CD4-positive, alpha-beta T cell treated with Interferon gamma for 1 hour (primary cell): ENCODE results near the gene LRMDA.
"Not testable (repeated sequence)": the region's sequence is repeated elsewhere in the genome, so short reads cannot be mapped to it uniquely, and the experiment has no call there.

Source experiments
- DNase-seq: peaks from one replicate; pipeline ENCODE4 v3.0.0-alpha.2; 2020

The LRMDA gene

GRCh38 chr10:75761289-75761688 lies 329.9 kb downstream of the LRMDA start:
- DNase-seq = no peak

- no peak for DNase-seq
These were observed 331.0 kb downstream of the LRMDA start for GRCh38 chr10:75762431-75762802.

DNA sequence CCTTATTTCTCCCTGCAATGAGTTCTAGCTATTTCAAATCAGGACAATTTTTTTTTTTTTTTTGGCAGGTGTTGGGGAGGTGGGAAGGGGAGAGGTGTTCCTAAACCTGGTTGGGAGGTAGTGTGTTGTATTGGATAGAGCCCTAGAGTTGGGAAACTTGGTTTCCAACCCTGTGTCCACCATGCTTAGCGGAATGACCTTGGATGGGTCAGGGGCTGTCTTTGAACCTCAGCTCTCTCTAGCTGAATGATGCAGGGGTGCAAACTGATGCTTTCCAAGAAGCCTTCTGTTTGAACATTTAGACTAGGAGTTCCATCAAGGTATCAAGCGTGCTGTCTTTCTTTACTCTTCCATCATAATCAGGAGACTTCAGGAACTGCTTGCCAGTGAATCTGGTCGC lies 332.2 kb downstream of the LRMDA start:
- no peak for DNase-seq

DNA sequence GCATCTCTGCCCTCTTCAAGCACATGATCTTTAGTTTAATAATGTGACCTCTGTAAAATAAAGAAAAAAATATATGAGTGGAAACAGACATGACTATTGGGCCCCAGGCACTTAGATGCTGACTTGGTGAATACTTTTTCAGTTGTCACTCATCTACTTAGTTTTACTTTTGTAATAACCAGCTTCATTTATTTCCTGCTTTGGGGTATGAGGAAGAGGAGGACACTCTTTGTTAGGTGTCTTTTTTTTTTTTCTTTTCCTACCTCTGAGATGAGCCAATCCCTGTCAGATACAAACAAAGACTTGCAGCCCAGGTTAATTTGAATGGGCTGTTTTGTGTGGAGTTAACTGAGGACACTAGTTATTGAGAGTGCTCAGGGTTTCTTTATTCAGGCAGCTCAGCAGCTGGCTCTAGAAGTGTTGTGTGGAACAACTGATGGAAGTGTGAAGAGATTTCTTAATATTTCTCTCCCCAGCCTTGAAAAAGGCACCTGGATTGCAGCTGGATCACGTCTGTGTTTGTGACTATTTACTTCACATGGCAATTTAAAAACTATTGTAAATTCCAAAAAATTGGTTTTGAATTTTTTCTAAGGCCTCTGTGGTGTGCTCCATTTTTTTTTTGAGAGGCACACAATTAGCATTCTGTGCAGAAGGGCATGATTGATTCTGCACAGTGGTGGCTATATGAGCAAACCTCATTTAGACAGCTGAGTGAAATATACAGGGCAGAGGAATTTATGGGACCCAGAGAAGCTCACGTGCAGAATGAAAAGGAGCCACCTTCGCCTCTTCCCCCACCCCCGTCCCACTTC lies 333.8 kb downstream of the LRMDA start:
- DNase-seq = no peak

GRCh38 chr10:75765789-75766096 lies 334.3 kb downstream of the LRMDA start:
- no peak for DNase-seq

DNA sequence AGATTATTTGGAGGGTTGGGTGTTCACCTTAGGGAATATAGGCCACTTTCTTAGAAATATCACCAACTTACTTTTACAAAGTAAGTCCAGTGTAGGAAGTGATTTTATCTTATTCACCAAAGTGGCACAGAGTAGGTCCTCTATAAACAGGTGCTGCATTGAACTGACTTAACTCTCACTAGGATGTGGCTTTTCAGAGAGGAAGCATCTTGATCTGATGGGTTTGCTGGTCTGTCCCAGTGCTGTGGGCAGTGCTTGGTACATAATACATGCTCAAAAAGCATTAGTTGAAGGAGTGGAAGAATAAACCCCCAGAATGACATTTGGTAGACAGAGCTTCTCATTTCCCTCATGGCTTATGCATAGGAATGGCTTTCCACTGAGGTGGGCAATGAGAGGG lies 334.7 kb downstream of the LRMDA start:
- no peak for DNase-seq

DNA sequence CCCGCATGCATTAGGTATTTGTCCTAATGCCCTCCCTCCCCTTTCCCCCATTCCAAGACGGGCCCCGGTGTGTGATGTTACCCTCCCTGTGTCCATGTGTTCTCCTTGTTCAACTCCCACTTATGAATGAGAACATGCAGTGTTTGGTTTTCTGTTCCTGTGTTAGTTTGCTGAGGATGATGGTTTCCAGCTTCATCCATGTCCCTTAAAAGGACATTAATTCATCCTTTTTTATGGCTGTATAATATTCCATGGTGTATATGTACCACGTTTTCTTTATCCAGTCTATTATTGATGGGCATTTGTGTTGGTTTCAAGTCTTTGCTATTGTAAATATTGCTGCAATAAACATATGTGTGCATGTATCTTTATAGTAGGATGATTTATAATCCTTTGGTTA lies 335.3 kb downstream of the LRMDA start:
- DNase-seq = not testable (repeated sequence)

DNA sequence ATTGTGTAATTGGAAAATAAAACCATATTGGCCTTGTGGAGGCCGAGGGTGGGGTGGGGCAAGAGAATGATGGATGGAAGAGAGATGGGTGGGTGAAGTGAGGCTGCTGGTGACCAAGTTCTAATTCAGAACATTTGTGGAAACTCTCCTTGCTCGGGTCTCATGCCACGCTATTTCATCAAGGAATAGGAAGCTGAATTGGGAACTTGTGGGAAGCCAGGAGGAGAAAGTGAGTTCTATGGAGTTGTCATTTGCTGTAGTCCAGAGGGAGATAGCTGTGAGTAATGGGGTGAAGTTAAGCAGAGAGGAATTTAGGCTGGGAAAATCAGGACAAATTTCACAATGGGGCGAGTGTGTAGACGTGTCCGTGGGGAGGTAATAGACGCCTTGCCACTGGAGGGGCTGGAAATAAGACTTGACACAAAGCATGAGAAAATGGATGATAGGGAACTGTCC lies 339.2 kb downstream of the LRMDA start:
- no peak for DNase-seq

DNA sequence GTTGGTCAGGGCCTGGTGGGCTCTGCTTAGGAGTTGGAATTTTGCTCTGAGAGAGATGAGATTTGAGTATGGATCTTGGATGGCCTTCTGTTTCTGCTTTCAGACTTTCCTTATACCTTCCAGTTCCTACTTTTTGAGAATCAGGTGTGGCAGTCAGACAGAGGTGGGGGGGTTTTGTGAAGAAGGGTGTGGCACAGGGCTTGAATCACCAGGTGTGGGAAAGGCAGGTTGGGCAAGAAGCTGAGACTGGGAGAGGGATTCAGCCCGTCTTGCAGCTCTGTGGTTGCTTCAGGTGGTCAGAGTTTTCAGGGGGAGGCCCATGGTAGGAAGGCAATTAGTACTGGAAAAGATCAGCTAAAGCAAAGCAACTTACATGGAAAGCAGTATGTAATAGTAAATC lies 340.2 kb downstream of the LRMDA start:
- DNase-seq = no peak

GRCh38 chr10:75772153-75772887 lies 340.9 kb downstream of the LRMDA start:
- no peak for DNase-seq

- no peak for DNase-seq
These were observed 341.9 kb downstream of the LRMDA start for GRCh38 chr10:75773231-75773780.

- no peak for DNase-seq
These were observed 342.7 kb downstream of the LRMDA start for GRCh38 chr10:75773813-75774782.

GRCh38 chr10:75774783-75775490 lies 343.5 kb downstream of the LRMDA start:
- no peak for DNase-seq

DNA sequence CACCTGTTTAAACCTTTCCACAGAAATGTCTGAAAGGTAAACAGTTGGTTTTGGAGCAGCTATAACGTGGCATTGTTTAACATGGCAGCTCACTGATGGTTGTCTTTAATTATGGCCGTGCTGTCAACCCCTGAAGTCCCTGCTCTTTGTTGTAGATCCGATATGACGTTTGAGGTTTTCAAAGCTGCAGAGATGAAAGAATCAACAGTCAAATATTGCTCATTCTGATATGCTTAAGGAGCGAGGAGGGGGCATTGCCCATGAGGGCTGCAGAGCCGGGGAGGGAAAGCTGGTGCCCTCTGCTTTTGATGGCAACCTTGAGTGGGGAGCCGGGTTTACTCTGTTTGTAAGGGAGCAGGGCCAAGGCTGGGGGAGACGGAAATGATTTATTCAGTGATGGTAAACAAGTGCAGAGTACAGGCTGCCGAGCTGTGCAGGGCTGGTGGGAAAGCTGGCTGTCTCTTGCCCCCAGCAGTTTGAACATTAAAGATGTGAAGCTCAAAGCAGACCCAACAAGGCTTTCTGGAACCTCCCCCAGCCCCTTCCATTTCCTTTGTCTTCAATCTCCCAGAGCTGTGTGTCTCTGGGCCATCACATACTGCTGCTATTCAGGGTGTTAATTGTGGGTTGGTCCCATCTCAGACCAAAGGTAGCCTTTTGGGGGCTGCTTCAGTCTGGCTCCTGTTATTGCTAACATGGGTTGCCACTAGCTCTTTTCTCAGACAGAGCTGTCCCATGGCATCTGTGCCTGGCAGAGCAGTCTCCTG lies 345.5 kb downstream of the LRMDA start:
- no peak for DNase-seq

DNA sequence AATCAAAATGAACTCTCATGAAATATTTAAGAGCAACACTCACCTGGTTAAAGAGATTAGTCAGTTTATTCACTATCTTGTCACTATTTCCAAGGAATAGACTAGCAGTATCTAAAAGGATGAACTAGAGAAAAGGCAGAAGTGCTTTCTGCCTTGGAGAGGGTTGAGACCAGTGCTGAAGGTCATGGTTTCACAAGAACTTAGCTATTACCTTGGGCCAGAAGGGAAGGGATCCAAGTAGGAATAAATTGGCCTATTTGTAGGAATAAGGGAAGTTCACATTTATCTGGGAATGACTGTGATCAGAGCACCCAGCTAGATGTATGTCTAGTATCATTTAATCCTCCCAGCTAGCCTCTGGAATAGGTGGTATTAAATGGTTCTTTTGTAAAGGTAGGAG lies 347.2 kb downstream of the LRMDA start:
- no peak for DNase-seq

DNA sequence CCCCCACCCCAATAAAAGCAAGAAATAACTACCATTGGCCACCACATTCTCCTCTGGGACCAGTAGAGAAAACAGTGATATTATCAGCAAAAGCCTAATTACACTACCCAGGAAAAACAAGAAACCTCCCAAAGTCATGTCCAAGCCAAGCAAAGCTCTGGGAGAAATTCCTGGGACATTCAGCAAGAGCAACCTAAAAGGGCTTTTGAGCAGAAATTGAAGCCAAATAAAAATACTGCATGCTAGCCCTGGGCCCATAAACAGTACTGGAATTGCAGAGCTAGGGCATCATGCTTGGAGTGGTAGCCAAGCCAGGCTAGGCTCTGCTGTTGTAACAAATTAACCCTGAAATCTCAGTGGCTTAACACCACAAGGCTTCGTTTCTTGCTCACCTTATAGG lies 347.9 kb downstream of the LRMDA start:
- DNase-seq = no peak

DNA sequence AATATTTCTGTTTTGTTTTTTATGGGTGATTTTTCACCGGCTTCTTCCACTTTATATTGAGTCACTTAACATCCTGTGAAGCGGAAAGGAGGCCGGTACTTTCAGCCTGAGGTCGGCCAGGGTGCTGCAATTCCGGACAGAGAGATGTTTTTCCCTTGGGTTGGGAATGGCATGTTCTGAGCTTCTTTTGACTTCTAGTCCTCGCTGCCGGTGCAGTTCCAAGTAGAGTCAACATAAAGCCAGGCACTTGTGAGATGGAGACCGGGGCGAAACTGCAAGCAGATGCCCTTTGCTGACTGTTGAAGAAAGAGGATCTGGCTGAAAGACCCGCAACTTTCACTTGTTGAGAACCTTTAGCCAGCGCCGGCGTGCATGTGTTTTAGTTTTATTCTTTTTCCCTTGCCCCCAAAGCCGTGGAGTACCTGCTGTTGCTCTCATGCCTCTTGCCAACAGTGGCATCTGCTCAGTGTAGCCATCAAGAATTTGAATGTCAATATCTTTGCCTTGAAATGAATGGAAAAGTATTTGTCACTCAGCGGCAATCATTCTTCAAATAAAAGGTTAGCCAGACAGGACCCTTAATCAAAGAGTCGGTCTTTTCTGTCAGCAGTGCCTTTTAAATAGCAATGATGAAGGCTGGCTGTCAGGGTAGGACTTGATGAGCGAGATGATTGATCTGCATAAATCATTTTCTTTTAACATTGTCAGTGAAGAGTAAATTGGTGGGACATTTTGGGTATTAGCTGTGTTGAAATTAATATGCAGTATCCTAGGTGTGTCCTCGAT lies 351.2 kb downstream of the LRMDA start:
- no peak for DNase-seq

DNA sequence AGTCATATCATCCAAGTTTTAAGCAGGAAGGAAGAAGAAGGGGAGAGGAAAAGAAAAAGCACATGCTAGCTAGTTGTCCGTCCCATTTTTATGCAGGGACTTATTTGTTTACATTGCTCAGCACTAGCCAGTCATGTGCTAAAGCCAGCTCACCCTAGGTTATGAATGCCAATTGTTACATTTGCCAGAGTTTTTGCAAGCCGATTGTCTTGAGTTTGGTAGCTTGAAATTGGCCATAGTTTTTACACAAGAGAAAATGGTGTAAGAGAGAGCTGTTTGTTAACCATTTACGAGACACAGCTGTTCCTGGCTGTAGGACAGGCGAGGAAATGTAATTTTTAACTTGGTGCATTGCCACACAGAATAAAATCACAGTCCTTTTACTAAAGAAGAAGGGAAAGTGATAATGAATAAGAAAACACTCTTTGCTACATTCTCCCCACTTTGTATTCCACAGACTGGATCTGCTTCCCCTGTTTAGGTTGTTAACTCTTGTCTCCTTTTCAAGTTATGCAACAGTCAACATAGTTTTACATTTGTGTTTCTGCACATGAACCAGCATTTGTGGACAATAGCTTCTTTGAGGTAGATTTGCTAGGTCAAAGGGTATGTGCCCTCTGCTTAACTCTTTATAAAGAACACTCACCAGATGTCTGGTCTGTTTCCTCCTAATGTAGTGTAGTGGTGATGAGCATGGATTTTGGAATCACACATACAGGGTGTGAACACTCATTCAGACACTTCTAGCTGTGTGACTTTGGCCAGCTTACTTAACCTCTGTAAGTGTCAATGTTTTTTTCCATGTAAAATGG lies 357.2 kb downstream of the LRMDA start:
- DNase-seq = no peak

DNA sequence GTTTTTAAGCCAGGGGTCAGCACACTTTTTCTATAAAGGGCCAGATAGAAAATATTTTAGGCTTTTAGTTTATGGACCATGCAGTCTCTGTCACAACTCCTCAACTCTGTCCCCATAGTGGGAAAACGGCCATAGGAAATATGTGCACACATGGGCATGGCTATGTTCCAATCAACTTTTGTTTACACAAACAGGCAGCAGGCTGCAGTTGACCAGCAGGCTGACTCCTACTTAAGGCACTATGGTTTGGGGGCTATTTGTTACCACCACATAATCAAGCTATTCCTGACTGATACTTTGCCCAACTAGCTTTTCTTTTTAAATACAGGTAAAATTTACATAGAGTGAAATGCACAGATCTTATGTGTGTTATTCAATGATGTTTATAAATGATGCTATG lies 362.4 kb downstream of the LRMDA start:
- no peak for DNase-seq

GRCh38 chr10:75801121-75801520 lies 369.7 kb downstream of the LRMDA start:
- no peak for DNase-seq
